IPS DF 19.7 (cell line): ENCODE results near the gene SMPD2.
"Not testable (repeated sequence)": the region's sequence is repeated elsewhere in the genome, so short reads cannot be mapped to it uniquely, and the experiment has no call there.

Experiments used
- DNase-seq: peaks from one replicate; pipeline ENCODE4 v3.0.0-alpha.2; 2013; ENCODE audit warnings: low read depth, low spot score

The SMPD2 gene

GRCh38 chr6:109461205-109461604, 20.7 kb downstream of the SMPD2 start:
- DNase-seq: not testable (repeated sequence)

- DNase-seq: no peak
These were observed 21.4 kb downstream of the SMPD2 start for GRCh38 chr6:109461733-109462526.

- no peak for DNase-seq
These were observed 25.2 kb downstream of the SMPD2 start for GRCh38 chr6:109465772-109466171.

GRCh38 chr6:109466212-109466923, 25.8 kb downstream of the SMPD2 start:
- no peak for DNase-seq

- DNase-seq: no peak
These were observed 27.2 kb downstream of the SMPD2 start for GRCh38 chr6:109467696-109468095.

GRCh38 chr6:109469591-109470189, 29.2 kb downstream of the SMPD2 start:
- no peak for DNase-seq

- DNase-seq: no peak
These were observed 30.7 kb downstream of the SMPD2 start for GRCh38 chr6:109471105-109471810.

- DNase-seq: no peak
These were observed 31.8 kb downstream of the SMPD2 start for GRCh38 chr6:109472132-109472995.

- no peak for DNase-seq
These were observed 32.6 kb downstream of the SMPD2 start for GRCh38 chr6:109473120-109473519.

GRCh38 chr6:109474995-109475394, 34.5 kb downstream of the SMPD2 start:
- DNase-seq: no peak

- no peak for DNase-seq
These were observed 35.1 kb downstream of the SMPD2 start for GRCh38 chr6:109475625-109476024.

- DNase-seq: no peak
These were observed 36.7 kb downstream of the SMPD2 start for GRCh38 chr6:109477184-109477583.

GRCh38 chr6:109477725-109478124, 37.2 kb downstream of the SMPD2 start:
- DNase-seq: no peak

- DNase-seq: no peak
These were observed 37.8 kb downstream of the SMPD2 start for GRCh38 chr6:109478222-109478805.

- DNase-seq: no peak
These were observed 38.5 kb downstream of the SMPD2 start for GRCh38 chr6:109478841-109479624.

- no peak for DNase-seq
These were observed 40.5 kb downstream of the SMPD2 start for GRCh38 chr6:109480993-109481480.

GRCh38 chr6:109482905-109483734, 42.6 kb downstream of the SMPD2 start, which contains the start of gene ZBTB24:
Gene ZBTB24 (minus strand): TSS chr6:109483219. CDS start chr6:109482026, 1,193 bp downstream.
- DNase-seq: no peak

GRCh38 chr6:109483735-109484057, 43.2 kb downstream of the SMPD2 start:
- no peak for DNase-seq

GRCh38 chr6:109484122-109484521, 43.6 kb downstream of the SMPD2 start:
- no peak for DNase-seq
